ENCODE measurements around the gene COL13A1. TPM values are rescaled to one million over a fixed set of nuclear protein-coding genes. Genes with fewer than 3 reads are reported as not detected.

COL13A1 gene
- total RNA-seq, 4 donors from 2014 or later = 0.30 to 2.0 (median 0.86) TPM

DNA sequence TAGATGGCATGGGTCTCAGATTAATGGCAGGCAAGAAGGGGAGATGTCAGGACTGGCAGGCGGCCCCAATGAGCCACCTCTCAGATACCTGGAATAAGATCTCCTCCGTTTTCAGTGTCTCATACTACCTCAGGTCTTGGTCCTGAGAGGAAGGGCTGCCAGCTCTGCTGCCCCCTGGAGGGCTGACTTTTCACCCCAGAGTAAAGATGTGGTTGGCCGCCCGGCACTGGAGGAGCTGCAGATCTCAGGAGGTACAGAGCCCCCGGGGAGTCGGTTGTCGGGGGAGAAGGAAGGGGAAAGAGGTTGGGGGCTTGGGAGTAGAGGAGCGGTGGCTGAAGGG, 642 bp upstream of the COL13A1 start:
- no peak overlapping the region for H3K27ac ChIP-seq
- 17 to 25% methylated on average over 8 of the region's 8 CpGs for WGBS, 2 donors

DNA sequence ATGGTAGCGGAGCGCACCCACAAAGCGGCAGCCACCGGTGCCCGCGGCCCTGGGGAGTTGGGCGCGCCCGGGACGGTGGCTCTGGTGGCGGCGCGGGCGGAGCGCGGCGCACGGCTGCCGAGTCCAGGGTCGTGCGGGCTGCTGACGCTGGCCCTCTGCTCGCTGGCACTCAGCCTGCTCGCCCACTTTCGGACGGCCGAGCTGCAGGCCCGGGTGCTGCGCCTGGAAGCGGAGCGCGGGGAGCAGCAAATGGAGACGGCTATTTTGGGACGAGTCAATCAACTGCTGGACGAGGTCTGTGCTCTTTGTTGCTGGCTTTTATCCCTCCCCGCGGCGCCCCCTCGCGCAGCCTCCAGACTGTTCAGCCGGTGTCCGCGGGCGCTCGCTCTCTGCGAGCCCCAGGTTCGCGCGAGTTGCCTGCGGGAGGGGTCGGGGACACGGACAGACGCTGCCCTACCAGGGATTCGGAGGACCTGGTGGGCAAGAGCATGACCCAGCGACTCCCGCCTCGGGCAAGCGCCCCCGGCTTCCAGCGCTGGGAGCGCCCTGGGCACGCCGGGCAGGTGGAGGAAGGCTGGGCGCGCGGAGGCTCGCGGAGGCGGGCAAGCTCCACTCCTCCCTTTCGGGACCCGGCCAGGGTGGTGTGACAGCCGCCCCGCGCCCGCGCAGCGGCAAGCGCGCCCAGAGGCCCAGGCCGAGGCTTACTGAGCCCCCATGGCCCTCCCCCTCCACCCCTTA, 887 bp downstream of the COL13A1 start:
- peaks cover 0 to 38% of the 10 kb centered on the region in 2 donors for H3K27me3 ChIP-seq
- H3K4me1 ChIP-seq = peaks cover 0 to 24% (median 15%) of the 10 kb centered on the region in 4 donors
- H3K9me3 ChIP-seq = no peaks in the 10 kb centered on the region
- DNase-seq (ENCODE audit: low spot score in 2 of 2) = no peak
- no peaks in the 10 kb centered on the region for H3K36me3 ChIP-seq
- WGBS, 2 donors = 0 to 2% methylated on average over 27 to 58 of the region's 80 CpGs
- TF ChIP-seq, protein P1, sequence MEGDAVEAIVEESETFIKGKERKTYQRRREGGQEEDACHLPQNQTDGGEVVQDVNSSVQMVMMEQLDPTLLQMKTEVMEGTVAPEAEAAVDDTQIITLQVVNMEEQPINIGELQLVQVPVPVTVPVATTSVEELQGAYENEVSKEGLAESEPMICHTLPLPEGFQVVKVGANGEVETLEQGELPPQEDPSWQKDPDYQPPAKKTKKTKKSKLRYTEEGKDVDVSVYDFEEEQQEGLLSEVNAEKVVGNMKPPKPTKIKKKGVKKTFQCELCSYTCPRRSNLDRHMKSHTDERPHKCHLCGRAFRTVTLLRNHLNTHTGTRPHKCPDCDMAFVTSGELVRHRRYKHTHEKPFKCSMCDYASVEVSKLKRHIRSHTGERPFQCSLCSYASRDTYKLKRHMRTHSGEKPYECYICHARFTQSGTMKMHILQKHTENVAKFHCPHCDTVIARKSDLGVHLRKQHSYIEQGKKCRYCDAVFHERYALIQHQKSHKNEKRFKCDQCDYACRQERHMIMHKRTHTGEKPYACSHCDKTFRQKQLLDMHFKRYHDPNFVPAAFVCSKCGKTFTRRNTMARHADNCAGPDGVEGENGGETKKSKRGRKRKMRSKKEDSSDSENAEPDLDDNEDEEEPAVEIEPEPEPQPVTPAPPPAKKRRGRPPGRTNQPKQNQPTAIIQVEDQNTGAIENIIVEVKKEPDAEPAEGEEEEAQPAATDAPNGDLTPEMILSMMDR (IDR thresholded peaks at IDR 0.05) = no peak
- H3K27ac ChIP-seq = no peak overlapping the region
- peak overlapping the region; percentile 13 to 45 (median 26) for H3K4me3 ChIP-seq

More for the DNA sequence above, 642 bp upstream of the COL13A1 start:
- Histone ChIP-seq H3K4me3 (no peak overlapping the region), H3K36me3 (no peaks in the 10 kb centered on the region), H3K9me3 (peaks cover 0 to 5% (median 0%) of the 10 kb centered on the region in 4 donors), H3K4me1 (peaks cover 0 to 24% (median 15%) of the 10 kb centered on the region in 4 donors), H3K27me3 (peaks cover 0 to 38% of the 10 kb centered on the region in 2 donors)
- TF ChIP-seq, protein P1 (IDR thresholded peaks at IDR 0.05) = peak in 1 of 5 experiments; percentile 15
- TF ChIP-seq POLR2A (IDR thresholded peaks at IDR 0.05) = no peak
- peak in 1 of 2 donors; percentile 16 for DNase-seq (ENCODE audit: low spot score in 2 of 2)

DNA sequence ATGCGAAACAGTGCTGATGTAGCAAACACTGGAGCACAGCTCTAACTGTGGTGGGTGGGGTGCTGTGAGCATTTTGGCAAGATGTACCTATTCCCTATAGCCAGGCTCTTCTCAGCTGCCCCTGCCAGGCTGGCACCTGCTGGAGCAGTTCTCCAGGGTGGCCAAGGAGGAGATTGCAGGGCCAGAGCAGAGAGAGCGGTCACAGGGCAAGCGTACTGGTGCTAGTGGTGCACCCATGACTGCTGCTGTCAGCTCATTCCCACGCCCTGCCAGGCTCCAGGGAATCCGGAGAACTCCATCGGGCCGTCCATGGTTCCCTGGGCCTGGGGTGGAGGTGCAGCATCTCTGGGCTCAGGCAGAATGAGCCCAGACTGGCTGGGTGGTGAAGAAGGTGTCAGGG, 2.1 kb downstream of the COL13A1 start:
- Histone ChIP-seq H3K4me3 (no peak overlapping the region), H3K4me1 (peaks cover 0 to 24% (median 15%) of the 10 kb centered on the region in 4 donors), H3K9me3 (no peaks in the 10 kb centered on the region), H3K36me3 (no peaks in the 10 kb centered on the region), H3K27me3 (peaks cover 0 to 38% of the 10 kb centered on the region in 2 donors), H3K27ac (no peak overlapping the region)
- DNase-seq (ENCODE audit: low spot score in 2 of 2) = no peak
- TF ChIP-seq POLR2A (IDR thresholded peaks at IDR 0.05) (no peak), EP300 (IDR thresholded peaks at IDR 0.05) (no peak)
- TF ChIP-seq, protein P1 (IDR thresholded peaks at IDR 0.05) = no peak
- WGBS, 2 donors = 79 to 92% methylated on average over 7 of the region's 7 CpGs

DNA sequence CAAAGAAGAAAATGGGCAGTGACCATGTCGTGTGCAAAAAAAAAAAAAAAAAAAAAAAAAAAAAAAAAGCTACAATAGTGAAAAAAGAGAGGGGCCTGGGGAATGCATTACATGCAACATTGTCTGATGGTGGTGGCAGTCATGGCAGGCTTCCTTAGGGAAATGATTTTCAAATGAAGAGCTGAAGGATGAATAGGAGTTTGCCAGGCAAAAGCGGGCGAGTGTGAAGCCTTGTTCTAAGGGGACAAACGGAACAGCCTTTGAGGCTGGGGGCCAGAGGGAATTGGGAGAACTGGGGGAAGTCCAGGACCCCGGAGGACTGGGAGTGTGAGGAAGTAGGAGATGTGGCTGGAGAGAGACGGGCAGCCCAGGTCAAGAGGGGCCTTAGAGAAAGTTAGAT, 3.1 kb downstream of the COL13A1 start:
- peaks cover 0 to 24% (median 15%) of the 10 kb centered on the region in 4 donors for H3K4me1 ChIP-seq
- no peak for DNase-seq (ENCODE audit: low spot score in 2 of 2)
- no peaks in the 10 kb centered on the region for H3K36me3 ChIP-seq
- H3K9me3 ChIP-seq = no peaks in the 10 kb centered on the region
- H3K27me3 ChIP-seq = peaks cover 0 to 38% of the 10 kb centered on the region in 2 donors
- no peak overlapping the region for H3K27ac ChIP-seq
- no peak overlapping the region for H3K4me3 ChIP-seq
- WGBS, 2 donors = 82 to 94% methylated on average over 6 of the region's 6 CpGs
- TF ChIP-seq, protein P1 (IDR thresholded peaks at IDR 0.05) = no peak
- TF ChIP-seq POLR2A (IDR thresholded peaks at IDR 0.05) = no peak
- TF ChIP-seq EP300 (IDR thresholded peaks at IDR 0.05) = no peak

DNA sequence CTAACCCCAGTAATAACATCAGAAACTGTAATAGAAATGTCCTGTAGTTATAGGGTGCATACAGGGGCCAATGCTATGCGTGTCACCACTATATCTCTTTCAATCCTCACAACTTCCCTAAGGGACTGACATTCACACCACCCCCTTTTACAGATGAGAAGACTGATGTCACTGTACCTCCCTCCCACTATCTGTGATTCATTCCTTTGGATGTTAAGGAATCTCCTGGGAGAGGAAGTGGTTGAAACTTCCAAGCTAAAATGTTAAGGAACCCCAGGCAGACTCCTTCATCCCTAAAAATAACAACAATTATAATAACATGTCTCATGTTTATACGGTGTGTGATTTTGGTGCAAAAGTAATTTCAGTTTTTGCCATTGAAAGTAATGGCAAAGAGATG, 5.4 kb downstream of the COL13A1 start:
- 73 to 74% methylated on average over 2 of the region's 2 CpGs for WGBS, 2 donors
- H3K27me3 ChIP-seq = peaks cover 0 to 23% of the 10 kb centered on the region in 2 donors

More for the DNA sequence above, 5.4 kb downstream of the COL13A1 start:
- no peak overlapping the region for H3K27ac ChIP-seq
- no peak overlapping the region for H3K4me3 ChIP-seq
- no peaks in the 10 kb centered on the region for H3K36me3 ChIP-seq
- DNase-seq (ENCODE audit: low spot score in 2 of 2) = no peak
- peaks cover 0 to 18% (median 10%) of the 10 kb centered on the region in 4 donors for H3K4me1 ChIP-seq
- TF ChIP-seq, protein P1 (IDR thresholded peaks at IDR 0.05) = no peak
- no peak for TF ChIP-seq EP300 (IDR thresholded peaks at IDR 0.05)
- TF ChIP-seq POLR2A (IDR thresholded peaks at IDR 0.05) = no peak
- no peaks in the 10 kb centered on the region for H3K9me3 ChIP-seq
